ENCODE results near the gene CSNK1D.

GRCh38 chr17:82311971-82312370 lies 38.5 kb upstream of the CSNK1D start:
- TF ChIP-seq GATA3 (IDR thresholded peaks at IDR 0.05; ENCODE audit: low read depth, low read length) = no peak
- TF ChIP-seq GATA2 (IDR thresholded peaks at IDR 0.05; ENCODE audit: low read depth, low read length) = no peak

Data from SH-SY5Y (cell line).